ENCODE data around the gene RAET1G.
"Not testable (repeated sequence)": the region's sequence is repeated elsewhere in the genome, so short reads cannot be mapped to it uniquely, and the experiment has no call there.

RAET1G gene

DNA sequence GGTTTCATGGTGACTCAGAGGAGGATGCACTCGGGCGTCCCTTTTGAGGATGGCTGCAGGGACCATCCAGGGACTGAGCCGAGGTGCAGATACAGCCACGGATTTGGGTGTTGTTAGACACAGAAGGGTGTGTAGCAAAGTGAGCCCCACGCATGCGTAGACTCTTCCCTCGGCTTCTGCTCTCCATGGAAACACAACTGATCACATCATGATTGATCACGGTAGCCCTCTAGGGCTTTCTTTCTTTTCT lies 40.2 kb upstream of the RAET1G start:
- Histone ChIP-seq H3K27ac (ENCODE audit: insufficient read depth, low read length, poor library complexity, severe bottlenecking) (no peak overlapping the region), H3K36me3 (ENCODE audit: control insufficient read depth, insufficient read depth, low read length) (no peaks in the 10 kb centered on the region), H3K4me3 (ENCODE audit: insufficient read depth, low read depth, low read length, poor library complexity, severe bottlenecking) (peak overlapping the region; percentile 56), H3K9me3 (ENCODE audit: control insufficient read depth, low read length) (no peaks in the 10 kb centered on the region), H3K4me1 (ENCODE audit: control insufficient read depth, insufficient read depth, low read length, poor library complexity, severe bottlenecking) (peaks cover 19% of the 10 kb centered on the region), H3K27me3 (replicated peaks; ENCODE audit: control insufficient read depth, insufficient read depth, low read length, poor library complexity, severe bottlenecking) (peaks cover 49% of the 10 kb centered on the region)
- peak in 1 of 3 donors; percentile 19 for DNase-seq

DNA sequence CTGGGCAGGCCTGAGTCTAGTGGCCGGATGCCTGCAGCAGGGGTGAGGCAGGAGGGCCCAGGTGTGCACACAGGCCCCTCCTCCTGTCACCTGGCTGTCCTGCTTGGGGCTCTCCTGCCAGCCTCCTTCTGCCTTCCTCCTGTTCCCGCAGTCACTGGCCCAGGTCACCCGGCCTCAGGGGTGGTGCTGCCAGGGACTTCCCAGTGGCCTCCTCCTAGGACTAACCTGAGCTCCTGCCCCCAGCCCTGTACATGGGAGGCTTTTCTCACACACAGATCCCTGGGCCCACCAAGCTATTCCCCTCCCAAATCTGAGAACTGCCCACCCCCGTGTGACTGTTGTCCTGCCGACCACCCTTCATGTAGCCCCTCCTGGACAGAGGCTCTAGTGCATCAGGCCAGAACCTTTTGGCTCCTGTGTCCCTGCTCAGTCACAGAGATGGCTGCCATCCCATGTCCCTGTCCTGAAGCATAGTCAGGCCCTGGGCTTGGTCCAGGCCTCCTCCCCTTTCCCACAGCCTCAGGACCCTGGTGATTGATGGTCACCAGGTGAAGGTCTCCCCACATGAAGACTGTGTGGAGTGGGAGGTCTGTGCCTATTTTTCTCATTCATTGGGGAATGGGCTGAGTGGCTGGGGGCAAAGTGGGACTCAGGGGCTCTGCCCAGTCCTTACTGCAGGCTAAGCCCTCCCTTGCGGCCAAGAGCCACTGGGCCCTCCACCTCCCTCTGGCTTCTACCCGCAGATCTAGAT lies 39.7 kb upstream of the RAET1G start:
- Histone ChIP-seq H3K36me3 (ENCODE audit: control insufficient read depth, insufficient read depth, low read length) (no peaks in the 10 kb centered on the region), H3K27ac (ENCODE audit: insufficient read depth, low read length, poor library complexity, severe bottlenecking) (no peak overlapping the region), H3K9me3 (ENCODE audit: control insufficient read depth, low read length) (no peaks in the 10 kb centered on the region), H3K4me3 (ENCODE audit: insufficient read depth, low read depth, low read length, poor library complexity, severe bottlenecking) (peak overlapping the region; percentile 56), H3K4me1 (ENCODE audit: control insufficient read depth, insufficient read depth, low read length, poor library complexity, severe bottlenecking) (peaks cover 19% of the 10 kb centered on the region), H3K27me3 (replicated peaks; ENCODE audit: control insufficient read depth, insufficient read depth, low read length, poor library complexity, severe bottlenecking) (peaks cover 49% of the 10 kb centered on the region)
- DNase-seq, result no peak

DNA sequence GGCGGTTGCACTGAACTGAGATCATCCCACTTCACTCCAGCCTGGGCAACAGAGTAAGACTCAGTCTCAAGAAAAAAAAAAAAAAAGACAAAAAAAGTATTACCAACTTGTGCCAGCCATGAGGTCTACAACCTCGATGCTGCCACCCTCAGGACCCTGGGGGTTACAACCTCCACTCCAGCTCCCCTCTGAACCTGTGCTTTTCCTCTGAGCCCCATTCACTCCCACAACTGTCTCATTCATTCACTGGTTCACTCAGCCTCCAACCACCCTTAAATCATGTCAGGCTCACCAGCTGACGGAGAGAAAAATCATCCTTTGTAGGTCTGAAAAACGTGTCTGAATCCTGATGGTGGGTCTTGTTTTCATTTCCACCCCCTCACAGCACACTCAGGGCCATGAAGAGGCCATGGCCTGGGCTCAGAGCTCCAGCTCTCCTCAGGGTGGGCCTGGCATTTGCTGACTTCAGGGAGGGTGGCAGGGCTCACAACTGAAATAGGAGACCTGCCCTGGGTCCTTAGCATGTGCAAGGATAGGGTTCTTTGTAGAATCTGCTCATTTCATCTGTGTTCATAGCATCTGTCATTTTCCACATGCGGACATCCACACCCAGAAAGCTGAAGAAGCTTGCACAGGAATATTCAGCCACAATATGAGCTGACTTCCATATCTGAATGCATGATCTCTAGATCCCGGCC lies 39.0 kb upstream of the RAET1G start:
- Histone ChIP-seq H3K27ac (ENCODE audit: insufficient read depth, low read length, poor library complexity, severe bottlenecking) (no peak overlapping the region), H3K4me3 (ENCODE audit: insufficient read depth, low read depth, low read length, poor library complexity, severe bottlenecking) (no peak overlapping the region), H3K27me3 (replicated peaks; ENCODE audit: control insufficient read depth, insufficient read depth, low read length, poor library complexity, severe bottlenecking) (peaks cover 49% of the 10 kb centered on the region), H3K36me3 (ENCODE audit: control insufficient read depth, insufficient read depth, low read length) (no peaks in the 10 kb centered on the region), H3K9me3 (ENCODE audit: control insufficient read depth, low read length) (no peaks in the 10 kb centered on the region), H3K4me1 (ENCODE audit: control insufficient read depth, insufficient read depth, low read length, poor library complexity, severe bottlenecking) (peaks cover 19% of the 10 kb centered on the region)
- no peak for DNase-seq

DNA sequence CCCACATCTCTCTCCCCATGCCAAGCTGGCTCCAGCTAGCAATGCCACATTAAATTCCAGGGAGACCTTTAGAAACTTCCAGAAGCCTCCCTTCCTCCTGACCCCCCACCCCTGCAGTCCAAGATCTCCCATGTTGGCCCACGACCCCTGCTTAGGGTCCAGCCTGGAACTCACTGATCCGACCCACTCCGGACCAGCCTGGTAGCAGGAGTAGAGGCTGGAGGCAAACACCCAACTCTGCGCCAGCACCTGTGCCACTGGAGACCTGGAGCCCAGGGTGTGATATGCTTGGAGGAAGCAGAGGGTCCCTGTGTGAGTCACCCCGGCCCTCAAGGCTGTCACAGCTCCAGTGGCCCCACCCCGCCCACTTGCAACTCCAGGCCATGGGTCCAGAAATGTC lies 37.6 kb upstream of the RAET1G start:
- peaks cover 19% of the 10 kb centered on the region for H3K4me1 ChIP-seq (ENCODE audit: control insufficient read depth, insufficient read depth, low read length, poor library complexity, severe bottlenecking)
- DNase-seq, result no peak
- no peaks in the 10 kb centered on the region for H3K36me3 ChIP-seq (ENCODE audit: control insufficient read depth, insufficient read depth, low read length)
- H3K9me3 ChIP-seq (ENCODE audit: control insufficient read depth, low read length), result no peaks in the 10 kb centered on the region
- peaks cover 52% of the 10 kb centered on the region for H3K27me3 ChIP-seq (replicated peaks; ENCODE audit: control insufficient read depth, insufficient read depth, low read length, poor library complexity, severe bottlenecking)
- H3K4me3 ChIP-seq (ENCODE audit: insufficient read depth, low read depth, low read length, poor library complexity, severe bottlenecking), result no peak overlapping the region
- H3K27ac ChIP-seq (ENCODE audit: insufficient read depth, low read length, poor library complexity, severe bottlenecking), result no peak overlapping the region

DNA sequence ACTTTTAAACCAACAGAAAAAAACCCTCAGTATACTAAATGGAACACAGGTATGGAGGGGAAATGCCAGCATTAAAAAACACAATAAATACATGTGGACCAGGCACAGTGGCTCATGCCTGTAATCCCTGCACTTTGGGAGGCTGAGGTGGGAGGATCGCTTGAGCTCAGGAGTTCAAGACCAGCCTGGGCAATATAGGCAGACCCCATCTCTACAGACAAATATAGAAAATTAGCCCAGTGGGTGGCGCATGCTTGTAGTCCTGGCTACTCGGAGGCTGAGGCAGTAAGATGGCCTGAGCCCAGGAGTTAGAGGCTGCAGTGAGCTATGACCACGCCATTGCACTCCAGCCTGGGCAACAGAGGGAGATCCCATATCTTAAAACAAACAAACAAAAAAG lies 36.9 kb upstream of the RAET1G start:
- H3K27me3 ChIP-seq (replicated peaks; ENCODE audit: control insufficient read depth, insufficient read depth, low read length, poor library complexity, severe bottlenecking), result peaks cover 45% of the 10 kb centered on the region
- H3K36me3 ChIP-seq (ENCODE audit: control insufficient read depth, insufficient read depth, low read length); DNase-seq: not testable (repeated sequence)

DNA sequence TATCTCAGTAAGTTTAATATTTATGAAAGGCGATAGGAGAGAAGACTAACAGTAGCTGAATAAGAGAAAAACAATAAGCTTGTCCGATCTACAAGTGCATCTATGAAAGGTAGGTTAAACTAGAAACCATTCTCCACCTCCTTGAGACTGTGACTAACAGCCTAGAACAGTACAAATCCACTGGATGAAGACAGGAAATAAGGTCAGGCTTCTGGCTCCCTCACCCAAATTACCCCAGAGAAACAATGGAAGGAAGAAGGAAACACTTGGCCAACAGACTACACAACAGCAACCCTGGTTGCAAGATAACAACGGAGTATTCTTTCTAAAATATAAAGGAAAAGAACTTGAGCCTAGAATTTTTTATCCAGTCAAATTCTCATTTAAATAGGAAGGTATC lies 35.2 kb upstream of the RAET1G start:
- H3K27ac ChIP-seq (ENCODE audit: insufficient read depth, low read length, poor library complexity, severe bottlenecking); DNase-seq; H3K9me3 ChIP-seq (ENCODE audit: control insufficient read depth, low read length); H3K4me1 ChIP-seq (ENCODE audit: control insufficient read depth, insufficient read depth, low read length, poor library complexity, severe bottlenecking); H3K4me3 ChIP-seq (ENCODE audit: insufficient read depth, low read depth, low read length, poor library complexity, severe bottlenecking); H3K36me3 ChIP-seq (ENCODE audit: control insufficient read depth, insufficient read depth, low read length): not testable (repeated sequence)
- H3K27me3 ChIP-seq (replicated peaks; ENCODE audit: control insufficient read depth, insufficient read depth, low read length, poor library complexity, severe bottlenecking), result peaks cover 34% of the 10 kb centered on the region

More for the DNA sequence above, 36.9 kb upstream of the RAET1G start:
- not testable (repeated sequence) for H3K27ac ChIP-seq (ENCODE audit: insufficient read depth, low read length, poor library complexity, severe bottlenecking); H3K4me3 ChIP-seq (ENCODE audit: insufficient read depth, low read depth, low read length, poor library complexity, severe bottlenecking); H3K9me3 ChIP-seq (ENCODE audit: control insufficient read depth, low read length)
- H3K4me1 ChIP-seq (ENCODE audit: control insufficient read depth, insufficient read depth, low read length, poor library complexity, severe bottlenecking), result peaks cover 17% of the 10 kb centered on the region

DNA sequence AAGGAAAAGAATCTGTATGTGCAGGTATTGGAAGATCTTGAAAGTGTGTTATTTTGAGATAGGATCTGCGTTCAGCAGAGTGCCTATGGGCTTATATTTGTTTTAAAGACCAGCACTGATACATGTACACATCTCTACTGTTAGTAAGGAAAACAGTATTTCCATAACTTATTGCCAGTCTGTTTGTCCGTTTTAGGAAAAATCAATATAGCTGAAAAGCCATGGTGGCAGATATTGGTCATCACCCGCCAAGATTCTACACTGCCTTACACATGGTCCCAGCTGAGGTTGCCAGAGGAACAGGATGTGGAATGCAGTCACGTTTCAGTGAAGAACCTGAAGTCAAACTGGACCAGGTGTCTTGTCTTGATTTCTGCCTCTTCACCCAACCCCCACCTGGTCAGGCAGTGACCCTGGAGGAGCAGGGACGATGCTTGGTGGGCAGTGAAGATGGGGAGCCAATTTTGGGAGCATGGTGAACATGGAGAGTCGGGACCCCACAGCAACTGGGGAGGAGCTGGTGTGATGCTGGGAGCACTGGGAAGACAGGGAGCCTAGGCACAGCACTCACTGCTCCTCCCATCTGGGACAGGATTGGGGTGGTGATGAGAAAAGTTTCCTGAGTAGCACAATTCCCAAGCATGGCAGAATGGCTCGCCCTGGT lies 32.9 kb upstream of the RAET1G start:
- H3K27me3 ChIP-seq (replicated peaks; ENCODE audit: control insufficient read depth, insufficient read depth, low read length, poor library complexity, severe bottlenecking), result peaks cover 30% of the 10 kb centered on the region
- H3K27ac ChIP-seq (ENCODE audit: insufficient read depth, low read length, poor library complexity, severe bottlenecking); H3K36me3 ChIP-seq (ENCODE audit: control insufficient read depth, insufficient read depth, low read length); H3K4me1 ChIP-seq (ENCODE audit: control insufficient read depth, insufficient read depth, low read length, poor library complexity, severe bottlenecking); H3K9me3 ChIP-seq (ENCODE audit: control insufficient read depth, low read length); DNase-seq; H3K4me3 ChIP-seq (ENCODE audit: insufficient read depth, low read depth, low read length, poor library complexity, severe bottlenecking): not testable (repeated sequence)

DNA sequence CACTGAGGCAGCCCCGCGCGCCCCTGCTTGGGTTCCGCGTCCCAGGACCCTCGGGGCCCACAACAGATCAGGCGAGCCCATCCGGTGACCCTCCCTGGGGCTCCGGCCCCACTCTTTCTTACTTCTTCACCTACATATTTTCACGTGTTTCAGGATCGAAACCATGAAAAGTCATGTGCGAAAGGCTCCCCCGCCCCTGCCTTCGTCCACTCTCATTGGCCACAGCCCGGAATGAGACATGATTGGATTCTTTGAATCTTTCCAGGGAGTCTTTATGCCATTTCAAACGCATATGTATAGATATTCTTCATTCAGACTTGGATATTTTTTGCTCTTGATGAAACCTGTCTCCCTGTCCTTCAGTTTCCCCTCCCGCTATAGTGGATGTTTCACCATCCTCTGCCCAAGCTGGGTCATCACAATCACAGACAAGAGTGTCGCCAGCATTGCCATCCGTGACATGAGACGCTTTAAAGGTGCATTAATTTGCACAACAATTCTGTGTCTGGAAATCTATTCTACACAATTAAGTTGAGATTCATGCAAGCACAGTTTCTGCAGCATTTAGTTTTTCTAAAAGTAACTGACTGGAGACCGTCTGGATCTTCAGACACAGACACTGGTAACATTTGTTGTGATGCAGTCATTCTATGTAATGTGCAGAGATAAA lies 32.2 kb upstream of the RAET1G start:
- H3K36me3 ChIP-seq (ENCODE audit: control insufficient read depth, insufficient read depth, low read length); H3K4me3 ChIP-seq (ENCODE audit: insufficient read depth, low read depth, low read length, poor library complexity, severe bottlenecking); H3K9me3 ChIP-seq (ENCODE audit: control insufficient read depth, low read length); DNase-seq; H3K27ac ChIP-seq (ENCODE audit: insufficient read depth, low read length, poor library complexity, severe bottlenecking); H3K4me1 ChIP-seq (ENCODE audit: control insufficient read depth, insufficient read depth, low read length, poor library complexity, severe bottlenecking): not testable (repeated sequence)
- H3K27me3 ChIP-seq (replicated peaks; ENCODE audit: control insufficient read depth, insufficient read depth, low read length, poor library complexity, severe bottlenecking), result peaks cover 30% of the 10 kb centered on the region

DNA sequence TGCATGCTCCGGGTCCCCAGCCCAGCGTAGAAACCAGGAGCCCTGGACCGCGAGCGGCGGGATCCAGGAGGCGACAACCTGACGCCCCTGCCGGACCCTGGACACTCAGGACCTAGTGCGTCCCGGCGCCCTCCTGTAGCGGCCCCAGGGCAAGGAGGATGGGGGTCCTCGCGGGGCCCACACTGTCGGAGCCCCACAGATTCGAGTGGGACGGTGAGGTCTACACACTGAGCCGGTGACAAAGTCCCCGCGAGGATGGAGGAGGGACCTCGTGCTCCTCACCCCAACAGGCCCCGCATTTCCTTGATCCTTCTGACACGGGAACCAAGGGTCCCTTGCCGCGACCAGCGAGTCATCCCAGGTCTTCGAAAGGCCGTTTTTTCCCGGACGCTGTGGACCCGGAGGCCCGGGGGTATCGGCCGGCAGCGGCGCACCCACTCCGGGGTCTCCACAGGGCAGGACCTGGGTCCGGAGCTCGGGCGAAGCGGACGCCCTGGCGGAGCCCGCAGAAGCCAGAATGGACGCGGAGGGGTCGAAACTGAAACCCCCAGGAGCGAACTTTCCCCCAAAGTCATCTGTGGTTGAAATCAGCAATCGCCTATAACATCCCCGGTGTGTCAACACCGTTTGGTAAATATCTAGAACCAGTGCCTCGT lies 31.5 kb upstream of the RAET1G start:
- H3K36me3 ChIP-seq (ENCODE audit: control insufficient read depth, insufficient read depth, low read length); H3K27ac ChIP-seq (ENCODE audit: insufficient read depth, low read length, poor library complexity, severe bottlenecking); DNase-seq; H3K9me3 ChIP-seq (ENCODE audit: control insufficient read depth, low read length); H3K4me1 ChIP-seq (ENCODE audit: control insufficient read depth, insufficient read depth, low read length, poor library complexity, severe bottlenecking); H3K4me3 ChIP-seq (ENCODE audit: insufficient read depth, low read depth, low read length, poor library complexity, severe bottlenecking): not testable (repeated sequence)
- H3K27me3 ChIP-seq (replicated peaks; ENCODE audit: control insufficient read depth, insufficient read depth, low read length, poor library complexity, severe bottlenecking), result peaks cover 30% of the 10 kb centered on the region

Data from effector memory CD4-positive, alpha-beta T cell (primary cell).